Smooth muscle cell (in vitro differentiated cells): ENCODE measurements around the gene STARD9. TPM values are rescaled to one million over a fixed set of nuclear protein-coding genes. Genes with fewer than 3 reads are reported as not detected.

Source experiments
- DNase-seq: peaks from one replicate; lab custom pipeline; 2025; ENCODE audit not compliant: unreplicated experiment; lab: John Stamatoyannopoulos, UW
- H2AFZ ChIP-seq: fragments of 200-600 bp; sonication (generic); 2 replicates; pipeline ENCODE4 v1.6.0; 2016; ENCODE audit warnings: antibody characterized with exemption, low read depth, mild to moderate bottlenecking
- H3F3A ChIP-seq: fragments of 200-600 bp; sonication (generic); 2 replicates; pipeline ENCODE4 v1.6.0; 2017; ENCODE audit warnings: antibody characterized with exemption, low read depth
- H3K27ac ChIP-seq: fragments of 200-600 bp; sonication (generic); 2 replicates; pipeline ENCODE4 v1.5.1; 2016; ENCODE audit warnings: low read depth, mild to moderate bottlenecking
- H3K27me3 ChIP-seq: fragments of 200-600 bp; sonication (generic); 2 replicates; pipeline ENCODE4 v1.6.1; 2016; ENCODE audit warnings: low read depth, mild to moderate bottlenecking
- H3K36me3 ChIP-seq: fragments of 200-600 bp; sonication (generic); 2 replicates; pipeline ENCODE4 v1.5.1; 2016; ENCODE audit warnings: low read depth
- H3K4me1 ChIP-seq: fragments of 200-600 bp; sonication (generic); 2 replicates; pipeline ENCODE4 v1.5.1; 2016; ENCODE audit warnings: low read depth
- H3K4me2 ChIP-seq: fragments of 200-600 bp; sonication (generic); 2 replicates; pipeline ENCODE4 v1.6.0; 2016; ENCODE audit warnings: mild to moderate bottlenecking
- H3K4me3 ChIP-seq: fragments of 200-600 bp; sonication (generic); 2 replicates; pipeline ENCODE4 v1.5.1; 2016; ENCODE audit warnings: mild to moderate bottlenecking
- H3K79me2 ChIP-seq: fragments of 200-600 bp; sonication (generic); 2 replicates; pipeline ENCODE4 v1.6.0; 2016; ENCODE audit warnings: low read depth, mild to moderate bottlenecking
- H3K9ac ChIP-seq: fragments of 200-600 bp; sonication (generic); 2 replicates; pipeline ENCODE4 v1.6.0; 2016; ENCODE audit warnings: low read depth
- H3K9me3 ChIP-seq: fragments of 200-600 bp; sonication (generic); replicated peaks from 2 replicates; pipeline ENCODE4 v1.5.1; 2016; ENCODE audit warnings: low read depth
- H4K20me1 ChIP-seq: fragments of 200-600 bp; sonication (generic); 2 replicates; pipeline ENCODE4 v1.6.0; 2016; ENCODE audit warnings: low read depth
- CTCF ChIP-seq: fragments of 200-600 bp; sonication (generic); IDR thresholded peaks from 2 replicates; pipeline ENCODE4 v1.5.1; 2017; ENCODE audit warnings: borderline replicate concordance, mild to moderate bottlenecking, antibody characterized with exemption; ENCODE audit not compliant: insufficient read depth, poor library complexity, severe bottlenecking
- WGBS: methylation state at CpG from one replicate; pipeline ENCODE4 v1.1.7; 2016; ENCODE audit warnings: low lambda C conversion rate; 5-methylcytosine and 5-hydroxymethylcytosine counted together
- polyA plus RNA-seq: library from polyadenylated mRNA; unstranded; fragments of >200 nt; fragmentation: Nextera tagmentation; extraction: Ambion mirVana; gene quantifications from 2 replicates; pipeline ENCODE4 v1.2.1, GENCODE V29; 2016
- total RNA-seq: library from RNA; depleted of rRNA; stranded (reverse); fragments of >200 nt; gene quantifications from 2 replicates; pipeline ENCODE4 v1.2.3, GENCODE V29; 2014

The STARD9 gene
- total and polyA plus RNA-seq, 2 experiments from 2014 or later = 1.6 to 6.3 TPM

DNA sequence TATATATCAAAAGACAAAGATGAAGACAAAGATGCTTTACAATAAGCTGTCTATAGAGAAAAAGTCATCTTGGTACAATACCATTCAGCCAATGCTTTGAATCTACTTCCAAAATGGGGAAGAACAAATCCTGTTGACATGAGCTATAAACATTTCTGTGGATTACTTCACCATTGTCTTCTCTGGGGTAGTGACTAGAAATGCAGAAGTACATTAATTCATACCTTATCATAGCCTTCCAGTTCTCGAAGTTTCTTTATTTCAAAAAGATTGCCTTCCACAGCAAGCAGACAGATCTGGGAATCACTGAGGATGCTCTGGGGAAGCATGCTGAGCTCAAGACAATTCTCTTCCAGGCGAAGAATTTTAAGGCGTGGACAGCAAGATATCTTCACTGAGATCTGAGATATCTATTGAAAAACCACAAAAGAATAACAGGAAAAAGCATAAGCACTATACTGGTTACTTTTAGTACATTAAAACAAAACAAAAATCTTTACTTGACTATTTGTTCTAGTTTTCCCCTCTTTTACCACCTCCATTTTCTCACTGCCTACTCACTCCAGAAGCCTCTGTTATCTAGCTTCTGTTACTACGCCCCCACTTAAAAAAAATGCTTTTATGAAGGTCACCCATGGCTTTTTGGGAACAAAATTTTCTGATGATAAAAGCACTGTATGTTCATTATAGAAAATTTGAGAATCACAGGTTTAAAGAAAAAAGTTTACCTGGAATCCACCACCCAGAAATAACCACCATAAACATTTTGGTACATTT lies 30.4 kb upstream of the STARD9 start:
- Histone ChIP-seq H3K4me2 (no peak overlapping the region), H3K4me1 (peaks cover 12% of the 10 kb centered on the region), H3F3A (peaks cover 8% of the 10 kb centered on the region), H4K20me1 (no peaks in the 10 kb centered on the region), H3K9me3 (no peaks in the 10 kb centered on the region), H3K9ac (no peak overlapping the region), H3K79me2 (peaks cover 31% of the 10 kb centered on the region), H2AFZ (no peak overlapping the region), H3K36me3 (peaks cover 10% of the 10 kb centered on the region), H3K27me3 (no peaks in the 10 kb centered on the region), H3K27ac (no peak overlapping the region), H3K4me3 (no peak overlapping the region)
- WGBS = 96% methylated on average over 4 of the region's 4 CpGs
- no peak for DNase-seq
- TF ChIP-seq CTCF = no peak

GRCh38 chr15:42547918-42548248 lies 27.5 kb upstream of the STARD9 start:
- Histone ChIP-seq H3K4me1 (peaks cover 16% of the 10 kb centered on the region), H3K27ac (peak overlapping the region; percentile 76), H3F3A (peaks cover 8% of the 10 kb centered on the region), H3K4me3 (peak overlapping the region; percentile 100), H3K4me2 (peak overlapping the region; percentile 99), H4K20me1 (no peaks in the 10 kb centered on the region), H3K9me3 (no peaks in the 10 kb centered on the region), H3K9ac (peak overlapping the region; percentile 94), H3K27me3 (no peaks in the 10 kb centered on the region), H2AFZ (peak overlapping the region; percentile 100), H3K36me3 (peaks cover 10% of the 10 kb centered on the region), H3K79me2 (peaks cover 48% of the 10 kb centered on the region)
- 7% methylated on average over 9 of the region's 9 CpGs for WGBS
- DNase-seq = no peak
- no peak for TF ChIP-seq CTCF

DNA sequence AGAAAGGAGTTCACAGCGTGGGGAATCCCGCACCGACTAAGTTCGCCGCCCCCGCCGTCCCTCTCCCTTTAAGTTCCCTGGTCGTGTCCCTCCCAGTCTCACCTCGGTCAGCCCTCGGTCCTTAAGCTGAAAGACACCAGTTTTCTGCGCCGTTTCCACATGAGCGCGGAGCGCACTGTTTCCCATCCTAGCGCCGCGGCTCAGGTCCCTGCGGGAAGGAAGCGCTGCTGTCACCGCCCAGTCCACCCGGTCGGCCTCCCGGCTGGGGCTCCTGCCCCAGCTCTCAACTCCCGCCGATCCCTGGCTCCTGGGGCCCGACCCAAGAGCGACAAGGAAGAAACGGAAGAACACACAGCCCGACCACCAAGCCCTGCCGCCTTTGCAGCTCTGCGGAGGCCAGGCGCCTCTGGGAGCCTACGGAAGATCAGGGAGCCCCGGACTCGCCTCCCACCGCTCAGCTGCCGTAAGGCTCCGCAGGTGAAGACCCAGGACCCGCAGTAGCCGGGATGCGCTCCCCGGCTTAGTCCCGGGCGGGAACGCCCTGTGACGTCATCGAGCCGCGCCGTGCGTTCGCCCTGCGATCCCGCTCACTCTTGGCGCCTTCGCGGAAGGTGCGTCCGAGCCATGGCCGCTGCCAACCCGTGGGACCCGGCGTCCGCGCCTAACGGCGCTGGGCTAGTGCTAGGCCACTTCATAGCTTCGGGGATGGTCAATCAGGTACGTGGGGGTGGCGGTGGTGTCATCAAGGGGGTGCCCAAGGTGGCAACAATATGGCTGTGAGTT lies 27.0 kb upstream of the STARD9 start, which contains the start of the genes HAUS2 and LRRC57:
Gene HAUS2, plus strand, starts transcription at position 590 of the 783 bp plus-strand sequence. Its CDS starts 35 bp downstream, at position 625.
Gene LRRC57, minus strand, starts transcription at position 545 of the 783 bp plus-strand sequence. Its CDS starts 359 bp downstream, at position 186.
- Histone ChIP-seq H2AFZ (peak within 1 kb of the TSS; percentile 100), H3K27ac (peak within 1 kb of the TSS; percentile 76), H3K4me3 (peak within 1 kb of the TSS; percentile 100), H3K9ac (peak within 1 kb of the TSS; percentile 94), H3F3A (peaks cover 8% of the 10 kb centered on the region), H4K20me1 (peaks cover 4% of the 10 kb centered on the region), H3K4me1 (peaks cover 16% of the 10 kb centered on the region), H3K36me3 (peaks cover 6% of the 10 kb centered on the region), H3K4me2 (peak within 1 kb of the TSS; percentile 99), H3K79me2 (peaks cover 51% of the 10 kb centered on the region), H3K9me3 (no peaks in the 10 kb centered on the region), H3K27me3 (no peaks in the 10 kb centered on the region)
- no peak for TF ChIP-seq CTCF
- under 1% methylated on average over 69 of the region's 71 CpGs for WGBS
- peak; percentile 75 for DNase-seq
